NB4 (cell line): ENCODE measurements around the gene SMARCC2.

Source experiments
- CTCF ChIP-seq: IDR thresholded peaks from one replicate; pipeline ENCODE4 v1.5.1; 2012; ENCODE audit warnings: low read depth, low read length
- MYC ChIP-seq: IDR thresholded peaks from 2 replicates; pipeline ENCODE4 v1.6.1; 2011; ENCODE audit warnings: low read depth, low read length

- TF ChIP-seq MYC (no peak), CTCF (no peak)
Observed at GRCh38 chr12:56222531-56222895, 33.2 kb upstream of the SMARCC2 start.
